Measurements from ENCODE around the gene HNF1A. TPM values are rescaled to one million over a fixed set of nuclear protein-coding genes. Genes with fewer than 3 reads are reported as not detected.

Gene HNF1A
- total and polyA plus RNA-seq, 10 of the 15 experiments (the other 5 are each of a cell fraction or from before 2014, with no cell fraction given) = 0.10 TPM; not detected in 9

DNA sequence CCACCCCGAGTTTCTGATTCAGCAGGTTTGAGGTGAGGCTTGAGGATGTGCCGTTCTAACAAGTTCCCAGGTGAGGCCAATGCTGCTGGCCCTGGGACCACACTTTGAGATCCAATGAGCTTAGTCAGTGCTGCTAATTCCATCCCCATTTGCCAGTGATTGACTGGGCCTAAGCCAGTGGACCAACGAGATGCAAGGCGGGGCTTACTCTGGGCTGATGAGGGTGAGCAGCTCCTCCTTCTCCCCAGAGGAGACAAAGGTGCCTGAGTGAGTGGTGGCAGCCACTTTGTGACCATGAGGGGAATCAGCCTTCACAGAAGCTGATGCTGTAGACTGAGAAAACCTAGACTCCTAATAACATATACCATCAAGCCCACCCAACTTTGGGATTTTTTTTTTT, 23.1 kb upstream of the HNF1A start:
- 33% methylated on average over 4 of the region's 4 CpGs for WGBS (ENCODE audit: insufficient coverage, insufficient replicate concordance, low lambda C conversion rate, missing lambda C conversion rate)
- no peak overlapping the region for H2AFZ ChIP-seq (ENCODE audit: control insufficient read depth, low read depth, low read length)
- TF ChIP-seq EED (IDR thresholded peaks at IDR 0.05; ENCODE audit: low read depth) (no peak), SREBF1 (IDR thresholded peaks at IDR 0.05; ENCODE audit: low read length) (no peak), ATF2 (IDR thresholded peaks at IDR 0.05; ENCODE audit: low read length) (no peak), ASH2L (IDR thresholded peaks at IDR 0.05; ENCODE audit: borderline replicate concordance, low read depth) (no peak), E4F1 (IDR thresholded peaks at IDR 0.05; ENCODE audit: borderline replicate concordance, partially characterized antibody) (no peak), TCF7 (IDR thresholded peaks at IDR 0.05; ENCODE audit: borderline replicate concordance) (no peak)
- ChIA-PET POLR2A (no interaction called here), CTCF (interaction anchor here (0.9 to 1.8 kb wide), 3 partner anchors 17 to 309 kb away, joined by 3 to 4 read pairs (median 4); no protein-coding TSS in a partner anchor), SMC1A (ENCODE audit: uncharacterized antibody, unreplicated experiment) (interaction anchor here (0.6 to 3.1 kb wide), 4 partner anchors 16 to 378 kb away, joined by 3 to 16 read pairs (median 4); no protein-coding TSS in a partner anchor), RAD21 (ENCODE audit: unreplicated experiment) (no interaction called here)
- no peak overlapping the region for H3K27ac ChIP-seq (ENCODE audit: control insufficient read depth, insufficient read depth)
- no peaks in the 10 kb centered on the region for H3K9me3 ChIP-seq (replicated peaks; ENCODE audit: control insufficient read depth, insufficient read depth, low read length)
- H3K27me3 ChIP-seq (replicated peaks in 1 of 2; ENCODE audit: control insufficient read depth in 2 of 2, insufficient read depth in 2 of 2, low read length in 1 of 2) = no peaks in the 10 kb centered on the region
- no peak overlapping the region for H3K4me2 ChIP-seq (ENCODE audit: control insufficient read depth, insufficient read depth)
- no peaks in the 10 kb centered on the region for H3K36me3 ChIP-seq (ENCODE audit: control insufficient read depth in 2 of 2, insufficient read depth in 2 of 2, low read length in 1 of 2)
- FAIRE-seq (no peak), DNase-seq (ENCODE audit: low read depth, low spot score) (no peak), ATAC-seq (no peak)
- no peak overlapping the region for H3K9ac ChIP-seq (ENCODE audit: control insufficient read depth, insufficient read depth, low read length)
- peaks cover 10% of the 10 kb centered on the region; the same call in 1 of the 2 replicates for H3K4me1 ChIP-seq (ENCODE audit: control insufficient read depth, insufficient read depth, low read length)
- H3K4me3 ChIP-seq = no peak overlapping the region
- intact Hi-C loops (cut with micrococcal nuclease; ENCODE audit: unreplicated experiment) = no loop called here
- BruUV-seq (replicated peaks) = no TSS peak
- in situ Hi-C loops (cut with MboI) = no loop called here
- H4K20me1 ChIP-seq (ENCODE audit: control insufficient read depth, insufficient read depth) = no peaks in the 10 kb centered on the region
- H3K79me2 ChIP-seq (ENCODE audit: control insufficient read depth, insufficient read depth, low read length) = no peaks in the 10 kb centered on the region

Data from GM12878 (cell line).